SK-N-SH (cell line): ENCODE measurements around the gene CMC1.

Source experiments
- CTCF ChIP-seq: fragments of 200-600 bp; sonication (generic); IDR thresholded peaks from 2 replicates; pipeline ENCODE4 v1.6.1; 2017; ENCODE audit warnings: antibody characterized with exemption, mild to moderate bottlenecking, moderate library complexity
- EP300 ChIP-seq, 2 experiments: IDR thresholded peaks; 2 replicates each; pipeline versions ENCODE4 v1.4.0 to v1.6.1; 2012; ENCODE audit warnings: borderline replicate concordance in 1 of 2, low read depth in 1 of 2, low read length in 1 of 2
- EZH2phosphoT487 ChIP-seq: fragments of 200-600 bp; sonication (generic); IDR thresholded peaks from 2 replicates; pipeline ENCODE4 v1.6.1; 2017; ENCODE audit warnings: low read depth, mixed run types, mild to moderate bottlenecking, antibody characterized with exemption, moderate library complexity, borderline replicate concordance
- FOXJ3 ChIP-seq: sonication (generic); formaldehyde crosslinking; IDR thresholded peaks from 2 replicates; pipeline ENCODE4 v1.5.1; 2020; ENCODE audit warnings: mild to moderate bottlenecking, missing genetic modification reagents
- GABPA ChIP-seq: IDR thresholded peaks from 2 replicates; pipeline ENCODE4 v1.4.0; 2012; ENCODE audit warnings: low read depth, mild to moderate bottlenecking
- MAX ChIP-seq: IDR thresholded peaks from 2 replicates; pipeline ENCODE4 v1.4.0; 2012; ENCODE audit warnings: low read depth
- MXI1 ChIP-seq: IDR thresholded peaks from 2 replicates; pipeline ENCODE4 v1.6.1; 2012; ENCODE audit warnings: mild to moderate bottlenecking, low read depth, low read length, improper control_type of control experiment
- POLR2AphosphoS5 ChIP-seq: IDR thresholded peaks from 2 replicates; pipeline ENCODE4 v1.6.1; 2012; ENCODE audit warnings: low read depth, low read length
- RAD21 ChIP-seq: IDR thresholded peaks from 2 replicates; pipeline ENCODE4 v1.6.1; 2012; ENCODE audit warnings: mild to moderate bottlenecking, low read length
- RXRA ChIP-seq: IDR thresholded peaks from 2 replicates; pipeline ENCODE4 v1.4.0; 2012; ENCODE audit warnings: low read depth, mild to moderate bottlenecking, borderline replicate concordance
- TAF1 ChIP-seq: IDR thresholded peaks from 2 replicates; pipeline ENCODE4 v1.6.1; 2012; ENCODE audit warnings: low read depth, mild to moderate bottlenecking, low read length, moderate library complexity, borderline replicate concordance
- TEAD4 ChIP-seq: IDR thresholded peaks from 2 replicates; pipeline ENCODE4 v1.4.0; 2012; ENCODE audit warnings: mild to moderate bottlenecking, borderline replicate concordance; ENCODE audit not compliant: insufficient read depth
- YY1 ChIP-seq: IDR thresholded peaks from 2 replicates; pipeline ENCODE4 v1.4.0; 2012; ENCODE audit warnings: low read depth, mild to moderate bottlenecking

- TF ChIP-seq CTCF (no peak), EP300 (IDR thresholded peaks at IDR 0.05; ENCODE audit: borderline replicate concordance in 1 of 2, low read depth in 1 of 2, low read length in 1 of 2) (no peak), RAD21 (no peak), FOXJ3 (no peak), RXRA (no peak), TAF1 (no peak), POLR2AphosphoS5 (no peak), YY1 (no peak), GABPA (no peak), TEAD4 (no peak), MAX (no peak), MXI1 (no peak), EZH2phosphoT487 (no peak)
Observed at GRCh38 chr3:28301688-28302087, 60.3 kb downstream of the CMC1 start.
